RPMI8226 (cell line): ENCODE data around the gene IRAK3.
"Not testable (repeated sequence)": the region's sequence is repeated elsewhere in the genome, so short reads cannot be mapped to it uniquely, and the experiment has no call there.

ENCODE experiments used
- DNase-seq: peaks from one replicate; pipeline ENCODE4 v3.0.0-alpha.2; 2015

The IRAK3 gene

GRCh38 chr12:66228462-66228861 lies 39.4 kb downstream of the IRAK3 start:
- DNase-seq: no peak

GRCh38 chr12:66232263-66232662 lies 43.2 kb downstream of the IRAK3 start:
- DNase-seq: peak; percentile 94

- DNase-seq: peak; percentile 81
These were observed 45.2 kb downstream of the IRAK3 start for GRCh38 chr12:66234037-66234693.

- DNase-seq: peak; percentile 71
These were observed 46.0 kb downstream of the IRAK3 start for GRCh38 chr12:66234773-66235625.

GRCh38 chr12:66235626-66236281 lies 46.7 kb downstream of the IRAK3 start:
- DNase-seq: peak; percentile 16

GRCh38 chr12:66236282-66236675 lies 47.3 kb downstream of the IRAK3 start:
- DNase-seq: not testable (repeated sequence)

GRCh38 chr12:66236969-66237368 lies 48.0 kb downstream of the IRAK3 start:
- no peak for DNase-seq

- no peak for DNase-seq
These were observed 48.6 kb downstream of the IRAK3 start for GRCh38 chr12:66237505-66238175.

- DNase-seq: no peak
These were observed 50.3 kb downstream of the IRAK3 start for GRCh38 chr12:66239295-66239694.

GRCh38 chr12:66240096-66240820 lies 51.2 kb downstream of the IRAK3 start:
- DNase-seq: no peak

GRCh38 chr12:66241061-66242043 lies 52.3 kb downstream of the IRAK3 start:
- DNase-seq: peak; percentile 43

GRCh38 chr12:66242311-66242710 lies 53.3 kb downstream of the IRAK3 start:
- no peak for DNase-seq

- no peak for DNase-seq
These were observed 54.9 kb downstream of the IRAK3 start for GRCh38 chr12:66243911-66244310.

- no peak for DNase-seq
These were observed 55.4 kb downstream of the IRAK3 start for GRCh38 chr12:66244446-66244845.

GRCh38 chr12:66247741-66248140 lies 58.7 kb downstream of the IRAK3 start:
- no peak for DNase-seq

- no peak for DNase-seq
These were observed 62.0 kb downstream of the IRAK3 start for GRCh38 chr12:66251049-66251448.

- no peak for DNase-seq
These were observed 63.8 kb downstream of the IRAK3 start for GRCh38 chr12:66252771-66253170.

- no peak for DNase-seq
These were observed 66.7 kb downstream of the IRAK3 start for GRCh38 chr12:66255737-66256136.

- no peak for DNase-seq
These were observed 69.0 kb downstream of the IRAK3 start for GRCh38 chr12:66258011-66258410.

- no peak for DNase-seq
These were observed 73.7 kb downstream of the IRAK3 start for GRCh38 chr12:66262737-66263136.

- DNase-seq: peak; percentile 7
These were observed 79.5 kb downstream of the IRAK3 start for GRCh38 chr12:66268562-66268961.
